Measurements from ENCODE around the gene YAF2.

- TF ChIP-seq CTCF (IDR thresholded peaks at IDR 0.05) (no peak), POLR2A (IDR thresholded peaks at IDR 0.05) (no peak)
Observed at GRCh38 chr12:42145197-42145549, 92.9 kb downstream of the YAF2 start.
